HPDE6-E6E7 (cell line): ENCODE measurements around the gene COP1.
A peak's percentile ranks its signal among the peaks of the same experiment; 100 is the strongest.
"Not testable (repeated sequence)": the region's sequence is repeated elsewhere in the genome, so short reads cannot be mapped to it uniquely, and the experiment has no call there.

Experiments used
- DNase-seq: peaks from one replicate; pipeline ENCODE4 v3.0.0; 2011; ENCODE audit warnings: missing footprints; ENCODE audit errors: extremely low spot score

COP1 gene

GRCh38 chr1:176033881-176034280, 173.2 kb downstream of the COP1 start:
- DNase-seq, result peak; percentile 2

GRCh38 chr1:176033474-176033873, 173.6 kb downstream of the COP1 start:
- peak; percentile 8 for DNase-seq

GRCh38 chr1:176032040-176032645, 174.9 kb downstream of the COP1 start:
- DNase-seq, result no peak

GRCh38 chr1:176029609-176030008, 177.5 kb downstream of the COP1 start:
- no peak for DNase-seq

- DNase-seq, result no peak
Measured at GRCh38 chr1:176029155-176029554, 177.9 kb downstream of the COP1 start.

DNA sequence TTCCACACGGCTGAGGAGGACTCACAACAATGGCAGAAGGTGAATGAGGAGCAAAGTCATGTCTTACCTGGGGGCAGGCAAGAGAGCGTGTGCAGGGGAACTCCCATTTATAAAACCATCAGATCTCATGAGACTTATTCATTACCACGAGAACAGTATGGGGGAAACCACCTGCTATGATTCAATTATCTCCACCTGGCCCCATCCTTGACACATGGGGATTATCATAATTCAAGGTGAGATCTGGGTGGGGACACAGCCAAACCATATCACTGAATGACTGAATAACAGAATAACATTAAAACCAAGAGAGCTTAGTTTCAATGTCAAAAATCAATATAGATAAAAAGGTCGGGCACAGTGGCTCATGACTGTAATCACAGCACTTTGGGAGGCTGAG, 179.2 kb downstream of the COP1 start:
- not testable (repeated sequence) for DNase-seq

DNA sequence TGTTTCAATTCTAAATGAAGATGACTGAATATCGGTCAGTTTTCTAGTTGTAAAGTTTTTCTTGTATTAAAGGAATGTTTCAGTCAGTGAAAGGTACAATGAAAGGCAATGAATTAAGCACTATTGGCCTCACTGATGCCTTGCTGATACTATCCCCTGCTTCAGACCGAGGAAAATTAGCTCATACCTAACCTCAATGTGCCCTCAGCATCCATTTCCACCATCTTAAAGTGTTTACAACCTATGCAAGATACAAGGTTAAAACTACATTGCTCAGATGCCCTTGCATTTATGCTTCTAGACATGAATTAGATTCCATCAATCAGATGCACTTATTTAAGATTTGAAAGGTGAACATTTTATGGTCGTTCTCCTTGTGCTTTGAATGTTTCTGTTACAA, 184.5 kb downstream of the COP1 start:
- DNase-seq, result no peak

DNA sequence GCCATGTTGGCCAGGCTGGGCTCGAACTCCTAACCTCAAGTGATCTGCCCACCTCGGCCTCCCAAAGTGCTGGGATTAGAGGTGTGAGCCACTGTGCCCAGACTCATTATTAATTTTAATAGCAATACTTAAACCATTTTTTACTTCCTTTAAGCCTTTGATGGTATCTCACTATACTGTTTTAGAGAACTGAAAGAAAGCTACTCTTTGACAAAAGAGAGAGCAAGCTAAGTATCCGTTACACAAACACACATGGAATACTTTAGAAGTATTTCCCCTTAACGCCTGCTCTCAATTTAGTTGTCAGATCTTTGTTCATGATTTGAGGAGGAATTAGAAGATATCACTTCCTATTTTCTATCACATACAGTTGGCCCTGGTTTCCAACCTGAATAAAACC, 189.4 kb downstream of the COP1 start:
- no peak for DNase-seq

GRCh38 chr1:176009951-176010350, 197.1 kb downstream of the COP1 start:
- no peak for DNase-seq

DNA sequence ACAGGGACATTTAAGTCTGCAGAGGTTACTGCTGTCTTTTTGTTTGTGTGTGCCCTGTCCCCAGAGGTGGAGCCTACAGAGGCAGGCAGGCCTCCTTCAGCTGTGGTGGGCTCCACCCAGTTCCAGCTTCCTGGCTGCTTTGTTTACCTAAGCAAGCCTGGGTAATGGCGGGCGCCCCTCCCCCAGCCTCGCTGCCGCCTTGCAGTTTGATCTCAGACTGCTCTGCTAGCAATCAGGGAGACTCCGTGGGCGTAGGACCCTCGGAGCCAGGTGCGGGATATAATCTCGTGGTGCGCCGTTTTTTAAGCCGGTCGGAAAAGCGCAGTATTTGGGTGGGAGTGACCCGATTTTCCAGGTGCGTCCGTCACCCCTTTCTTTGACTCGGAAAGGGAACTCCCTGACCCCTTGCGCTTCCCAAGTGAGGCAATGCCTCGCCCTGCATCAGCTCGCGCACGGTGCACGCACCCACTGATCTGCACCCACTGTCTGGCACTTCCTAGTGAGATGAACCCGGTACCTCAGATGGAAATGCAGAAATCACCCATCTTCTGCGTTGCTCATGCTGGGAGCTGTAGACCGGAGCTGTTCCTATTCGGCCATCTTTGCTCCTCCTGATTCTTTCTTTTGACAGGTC, 199.2 kb downstream of the COP1 start:
- DNase-seq, result not testable (repeated sequence)

DNA sequence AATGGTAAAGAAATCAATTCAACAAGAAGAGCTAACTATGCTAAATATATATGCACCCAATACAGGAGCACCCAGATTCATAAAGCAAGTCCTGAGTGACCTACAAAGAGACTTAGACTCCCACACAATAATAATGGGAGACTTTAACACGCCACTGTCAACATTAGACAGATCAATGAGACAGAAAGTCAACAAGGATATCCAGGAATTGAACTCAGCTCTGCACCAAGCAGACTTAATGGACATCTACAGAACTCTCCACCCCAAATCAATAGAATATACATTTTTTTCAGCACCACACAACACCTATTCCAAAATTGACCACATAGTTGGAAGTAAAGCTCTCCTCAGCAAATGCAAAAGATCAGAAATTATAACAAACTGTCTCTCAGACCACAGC, 212.4 kb downstream of the COP1 start:
- DNase-seq, result not testable (repeated sequence)

- not testable (repeated sequence) for DNase-seq
Measured at GRCh38 chr1:175992825-175993224, 214.3 kb downstream of the COP1 start.

GRCh38 chr1:175992202-175992601, 214.9 kb downstream of the COP1 start:
- DNase-seq, result not testable (repeated sequence)

DNA sequence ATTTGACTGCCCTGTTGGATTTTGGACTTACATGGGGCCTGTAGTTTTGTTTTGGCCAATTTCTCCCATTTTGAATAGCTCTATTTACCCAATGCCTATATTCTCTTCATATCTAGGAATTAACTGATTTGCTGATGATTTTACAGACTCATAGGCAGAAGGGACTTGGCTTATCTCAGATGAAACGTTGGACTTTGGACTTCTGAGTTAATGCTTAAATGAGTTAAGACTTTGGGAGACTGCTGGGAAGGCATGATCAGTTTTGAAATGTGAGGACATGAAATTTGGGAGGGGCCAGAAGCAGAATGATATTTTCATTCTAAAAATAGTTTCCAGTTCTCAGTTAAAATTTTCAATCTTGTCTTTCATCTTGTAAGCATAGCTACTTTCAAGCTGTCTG, 222.3 kb downstream of the COP1 start:
- no peak for DNase-seq

DNA sequence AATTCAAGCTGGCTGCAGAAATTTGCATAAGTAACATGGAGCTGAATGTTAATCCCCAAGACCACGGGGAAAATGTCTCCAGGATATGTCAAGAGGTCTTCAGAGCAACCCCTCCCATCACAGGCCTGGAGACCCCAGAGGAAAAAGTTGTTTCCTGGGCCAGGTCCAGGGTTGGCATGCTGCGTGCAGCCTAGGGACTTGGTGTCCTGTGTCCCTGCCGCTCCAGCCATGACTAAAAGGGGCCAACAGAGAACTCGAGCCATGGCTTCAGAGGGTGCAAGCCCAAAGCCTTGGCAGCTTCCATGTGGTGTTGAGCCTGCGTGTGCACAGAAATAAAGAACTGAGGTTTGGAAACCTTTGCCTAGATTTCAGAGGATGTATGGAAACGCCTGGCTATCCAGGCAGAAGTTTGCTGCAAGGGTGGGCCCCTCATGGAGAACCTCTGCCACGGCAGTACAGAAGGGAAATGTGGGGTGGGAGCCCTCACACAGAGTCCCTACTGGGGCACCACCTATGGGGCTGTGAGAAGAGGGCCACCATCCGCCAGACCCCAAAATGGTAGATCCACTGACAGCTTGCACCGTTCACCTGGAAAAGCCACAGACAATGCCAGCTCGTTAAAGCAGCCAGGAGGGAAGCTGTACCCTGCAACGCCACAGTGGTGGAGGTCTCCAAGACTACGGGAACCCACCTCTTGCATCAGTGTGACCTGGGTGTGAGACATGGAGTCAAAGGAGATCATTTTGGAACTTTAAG, 222.9 kb downstream of the COP1 start:
- no peak for DNase-seq

GRCh38 chr1:175983363-175983762, 223.7 kb downstream of the COP1 start:
- not testable (repeated sequence) for DNase-seq

- no peak for DNase-seq
Measured at GRCh38 chr1:175981128-175981527, 226.0 kb downstream of the COP1 start.

- no peak for DNase-seq
Measured at GRCh38 chr1:175978926-175979325, 228.2 kb downstream of the COP1 start.

- no peak for DNase-seq
Measured at GRCh38 chr1:175978476-175978875, 228.6 kb downstream of the COP1 start.

GRCh38 chr1:175976865-175977642, 230.0 kb downstream of the COP1 start:
- no peak for DNase-seq

DNA sequence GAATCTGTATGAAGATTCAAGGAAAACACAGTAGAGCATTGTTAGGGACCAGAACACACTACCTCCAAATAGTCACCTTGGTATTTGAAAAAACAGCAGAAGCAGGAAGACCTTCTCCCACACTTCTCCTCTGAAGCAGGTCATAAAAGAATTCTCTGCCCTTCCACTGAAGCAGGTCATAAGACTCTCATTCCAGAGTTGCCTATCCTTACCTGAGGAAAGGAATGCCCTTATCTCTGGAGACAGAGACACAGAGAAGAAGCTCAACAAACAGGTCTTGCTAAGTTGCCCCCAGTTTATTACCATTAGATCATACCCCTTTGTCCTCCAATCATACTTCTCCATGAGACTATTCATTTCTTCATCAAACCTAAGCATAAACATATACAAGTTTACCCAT, 237.9 kb downstream of the COP1 start:
- no peak for DNase-seq

- DNase-seq, result no peak
Measured at GRCh38 chr1:175968486-175969172, 238.5 kb downstream of the COP1 start.
